ENCODE measurements around the gene PRKAR2B.

DNA sequence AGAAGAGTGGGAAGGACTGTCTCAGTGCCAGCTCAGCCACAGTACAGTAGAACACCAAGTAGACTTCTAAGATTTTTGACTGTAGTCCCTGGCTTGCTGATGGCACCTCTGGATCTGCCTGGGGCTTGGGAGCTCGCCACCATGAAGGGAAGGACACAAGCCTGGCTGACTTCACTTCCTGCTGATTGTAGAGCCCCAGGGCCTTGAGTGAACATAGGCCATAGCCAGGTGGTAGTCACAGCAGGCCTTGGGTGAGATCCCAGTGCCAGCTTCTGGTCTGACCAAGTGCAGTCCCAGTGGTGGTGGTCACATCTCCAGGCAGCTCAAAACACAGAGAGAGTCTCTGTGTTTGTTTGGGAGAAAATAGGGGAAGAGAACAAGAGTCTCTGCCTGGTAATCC, 66.7 kb downstream of the PRKAR2B start:
- TF ChIP-seq EZH2 (IDR thresholded peaks at IDR 0.05; ENCODE audit: insufficient read depth, poor library complexity, severe bottlenecking) (no peak), EZH2phosphoT487 (IDR thresholded peaks at IDR 0.05; ENCODE audit: insufficient read depth, low read depth) (no peak)

Measured in GM23248 (cell line).